Neutrophil (primary cell): ENCODE data around the gene RHBDL1.
A peak's percentile ranks its signal among the peaks of the same experiment; 100 is the strongest.

ENCODE experiments used
- H3K27ac ChIP-seq: fragments of 200-600 bp; sonication (generic); 2 replicates; pipeline ENCODE4 v1.5.1; 2016; ENCODE audit warnings: mild to moderate bottlenecking, moderate library complexity
- H3K27me3 ChIP-seq: fragments of 200-600 bp; sonication (generic); 2 replicates; pipeline ENCODE4 v1.6.0; 2016; ENCODE audit warnings: mild to moderate bottlenecking
- H3K36me3 ChIP-seq: fragments of 200-600 bp; sonication (generic); 2 replicates; pipeline ENCODE4 v1.5.1; 2017
- H3K4me1 ChIP-seq, 2 experiments: fragments of 200-600 bp in 1 of 2; sonication (generic) in 1 of 2; 1 replicate in 1 of 2; 2 replicates in 1 of 2; pipeline versions ENCODE4 v1.5.1 to v1.6.1; 2013 to 2016; ENCODE audit warnings: low read depth in 1 of 2, low read length in 1 of 2, mild to moderate bottlenecking in 1 of 2, moderate library complexity in 1 of 2; ENCODE audit not compliant: control insufficient read depth in 1 of 2, insufficient read depth in 1 of 2
- H3K4me3 ChIP-seq, 2 experiments: fragments of 200-600 bp in 1 of 2; sonication (generic) in 1 of 2; 1 replicate in 1 of 2; 2 replicates in 1 of 2; pipeline ENCODE4 v1.5.1; 2013 to 2016; ENCODE audit warnings: low read depth in 1 of 2, low read length in 1 of 2, mild to moderate bottlenecking in 1 of 2, moderate library complexity in 1 of 2
- H3K9me3 ChIP-seq: fragments of 200-600 bp; sonication (generic); 2 replicates; pipeline ENCODE4 v1.5.1; 2016
- TF ChIP-seq, protein P1 (sequence below): fragments of 200-600 bp; sonication (generic); IDR thresholded peaks from 2 replicates; pipeline ENCODE4 v1.5.1; 2016; ENCODE audit warnings: antibody characterized with exemption

Gene RHBDL1

DNA sequence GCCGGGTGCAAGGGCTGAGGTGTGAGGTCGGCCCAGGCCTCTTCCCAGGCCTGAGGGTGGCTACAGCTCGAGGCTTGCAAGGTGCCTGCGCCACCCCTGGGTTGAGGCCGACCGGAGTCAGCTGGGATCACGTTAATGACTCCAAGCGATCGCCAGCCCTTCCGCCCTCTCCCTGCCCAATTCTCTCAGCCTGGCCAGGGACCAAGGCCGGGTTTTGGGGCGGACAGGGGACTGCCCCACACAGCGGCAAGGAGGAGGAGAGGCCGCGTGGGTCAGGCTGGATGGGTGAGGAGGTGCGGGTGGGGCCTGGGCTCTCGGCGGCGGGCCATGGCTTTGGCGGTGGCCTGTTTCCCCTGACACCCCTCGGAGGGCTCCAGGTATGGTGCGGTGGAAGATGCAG lies 17.9 kb downstream of the RHBDL1 start:
- TF ChIP-seq, protein P1, sequence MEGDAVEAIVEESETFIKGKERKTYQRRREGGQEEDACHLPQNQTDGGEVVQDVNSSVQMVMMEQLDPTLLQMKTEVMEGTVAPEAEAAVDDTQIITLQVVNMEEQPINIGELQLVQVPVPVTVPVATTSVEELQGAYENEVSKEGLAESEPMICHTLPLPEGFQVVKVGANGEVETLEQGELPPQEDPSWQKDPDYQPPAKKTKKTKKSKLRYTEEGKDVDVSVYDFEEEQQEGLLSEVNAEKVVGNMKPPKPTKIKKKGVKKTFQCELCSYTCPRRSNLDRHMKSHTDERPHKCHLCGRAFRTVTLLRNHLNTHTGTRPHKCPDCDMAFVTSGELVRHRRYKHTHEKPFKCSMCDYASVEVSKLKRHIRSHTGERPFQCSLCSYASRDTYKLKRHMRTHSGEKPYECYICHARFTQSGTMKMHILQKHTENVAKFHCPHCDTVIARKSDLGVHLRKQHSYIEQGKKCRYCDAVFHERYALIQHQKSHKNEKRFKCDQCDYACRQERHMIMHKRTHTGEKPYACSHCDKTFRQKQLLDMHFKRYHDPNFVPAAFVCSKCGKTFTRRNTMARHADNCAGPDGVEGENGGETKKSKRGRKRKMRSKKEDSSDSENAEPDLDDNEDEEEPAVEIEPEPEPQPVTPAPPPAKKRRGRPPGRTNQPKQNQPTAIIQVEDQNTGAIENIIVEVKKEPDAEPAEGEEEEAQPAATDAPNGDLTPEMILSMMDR, result no peak

DNA sequence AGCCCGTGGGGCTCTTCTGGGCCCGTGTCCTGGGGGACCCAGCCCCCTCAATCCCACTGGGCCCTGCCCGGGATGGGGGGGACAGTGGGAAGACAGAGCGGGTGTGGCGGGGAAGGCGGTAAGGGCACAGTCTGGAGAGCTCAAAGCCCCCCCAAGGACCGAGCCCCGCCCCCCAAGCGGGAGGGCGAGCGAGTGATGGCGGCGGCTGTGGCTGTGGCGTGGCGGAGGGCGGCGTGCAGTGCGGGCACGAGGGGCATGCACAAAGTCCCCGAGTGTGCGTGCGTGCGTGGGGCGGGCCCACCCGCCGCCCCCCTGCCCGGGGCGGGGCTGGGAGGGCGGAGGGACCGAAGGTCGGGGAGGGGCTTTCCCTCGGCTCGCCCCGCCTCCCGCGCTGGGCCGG lies 18.3 kb downstream of the RHBDL1 start:
- Histone ChIP-seq H3K36me3 (no peaks in the 10 kb centered on the region), H3K27me3 (peaks cover 82% of the 10 kb centered on the region), H3K9me3 (no peaks in the 10 kb centered on the region), H3K4me3 (no peak overlapping the region), H3K4me1 (peaks cover 18 to 31% of the 10 kb centered on the region in 2 experiments), H3K27ac (no peak overlapping the region)
- TF ChIP-seq, protein P1, result no peak

More for the DNA sequence above, 17.9 kb downstream of the RHBDL1 start:
- H3K36me3 ChIP-seq, result no peaks in the 10 kb centered on the region
- H3K9me3 ChIP-seq, result no peaks in the 10 kb centered on the region
- no peak overlapping the region for H3K27ac ChIP-seq
- peaks cover 18 to 31% of the 10 kb centered on the region in 2 experiments for H3K4me1 ChIP-seq
- H3K4me3 ChIP-seq, result no peak overlapping the region
- peaks cover 78% of the 10 kb centered on the region for H3K27me3 ChIP-seq

DNA sequence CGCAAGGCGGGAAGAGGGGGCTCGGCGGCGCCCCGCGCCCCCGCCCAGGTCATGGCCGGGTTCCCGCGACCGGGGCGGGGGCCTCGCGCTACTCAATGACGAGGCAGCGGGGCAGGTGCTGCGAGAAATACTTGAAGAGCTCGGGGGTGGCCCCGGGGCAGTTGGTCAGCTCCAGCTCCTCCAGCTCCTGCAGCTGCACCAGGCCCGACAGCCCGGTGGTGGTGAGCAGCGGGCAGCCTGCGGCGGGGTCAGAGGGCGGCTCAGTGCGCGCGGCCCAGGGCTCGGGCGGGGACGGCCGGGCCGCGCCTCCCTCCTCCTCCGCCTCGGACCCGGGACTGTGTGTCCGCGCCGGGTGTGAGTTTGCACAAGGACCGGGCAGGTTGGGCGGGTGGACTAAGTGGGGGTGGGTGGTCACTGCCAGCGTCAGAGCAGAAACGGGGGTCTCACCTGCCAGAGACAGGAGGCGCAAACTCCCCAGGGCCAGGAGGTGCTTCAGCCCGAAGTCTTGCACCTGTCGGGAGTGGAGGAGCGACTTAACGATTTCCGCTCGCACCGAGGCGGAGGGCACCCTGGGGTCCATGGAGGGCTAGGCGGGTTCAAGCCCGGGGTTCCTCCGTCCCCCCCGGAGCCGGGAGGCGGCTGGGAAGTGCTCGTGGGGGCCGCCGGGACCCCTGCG lies 18.9 kb downstream of the RHBDL1 start:
- Histone ChIP-seq H3K4me1 (peaks cover 15 to 30% of the 10 kb centered on the region in 2 experiments), H3K27me3 (peaks cover 88% of the 10 kb centered on the region), H3K36me3 (no peaks in the 10 kb centered on the region), H3K27ac (no peak overlapping the region), H3K9me3 (no peaks in the 10 kb centered on the region), H3K4me3 (peak overlapping the region in 1 of 2 experiments; percentile 18)
- TF ChIP-seq, protein P1, result no peak

DNA sequence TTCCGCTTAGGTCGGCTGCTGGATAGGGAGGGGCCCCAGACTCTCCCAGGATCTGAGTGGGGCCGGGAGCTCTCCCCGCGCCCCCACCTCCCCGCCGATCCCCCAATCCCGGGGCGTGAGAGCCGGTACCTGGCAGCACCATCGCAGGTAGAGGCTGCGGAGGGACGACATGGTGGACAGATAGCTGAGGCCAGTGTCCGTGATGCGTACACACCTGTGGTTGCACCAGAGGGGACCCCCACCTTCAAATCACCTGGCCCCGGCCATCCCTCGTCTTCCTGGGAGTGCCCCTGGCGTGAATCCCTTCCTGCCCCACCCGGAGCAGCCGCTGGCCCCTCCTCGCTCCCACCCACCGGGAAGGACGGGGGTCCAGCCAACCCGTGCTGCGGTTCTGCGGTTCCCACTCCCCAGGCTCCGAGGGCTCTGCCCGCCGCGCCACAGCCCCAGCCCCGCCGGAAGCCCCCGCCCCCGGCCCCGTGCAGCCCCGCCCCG lies 19.4 kb downstream of the RHBDL1 start:
- Histone ChIP-seq H3K9me3 (no peaks in the 10 kb centered on the region), H3K27ac (no peak overlapping the region), H3K36me3 (no peaks in the 10 kb centered on the region), H3K4me1 (peaks cover 9 to 25% of the 10 kb centered on the region in 2 experiments), H3K4me3 (peak overlapping the region in 1 of 2 experiments; percentile 18), H3K27me3 (peaks cover 93% of the 10 kb centered on the region)
- TF ChIP-seq, protein P1, result no peak

DNA sequence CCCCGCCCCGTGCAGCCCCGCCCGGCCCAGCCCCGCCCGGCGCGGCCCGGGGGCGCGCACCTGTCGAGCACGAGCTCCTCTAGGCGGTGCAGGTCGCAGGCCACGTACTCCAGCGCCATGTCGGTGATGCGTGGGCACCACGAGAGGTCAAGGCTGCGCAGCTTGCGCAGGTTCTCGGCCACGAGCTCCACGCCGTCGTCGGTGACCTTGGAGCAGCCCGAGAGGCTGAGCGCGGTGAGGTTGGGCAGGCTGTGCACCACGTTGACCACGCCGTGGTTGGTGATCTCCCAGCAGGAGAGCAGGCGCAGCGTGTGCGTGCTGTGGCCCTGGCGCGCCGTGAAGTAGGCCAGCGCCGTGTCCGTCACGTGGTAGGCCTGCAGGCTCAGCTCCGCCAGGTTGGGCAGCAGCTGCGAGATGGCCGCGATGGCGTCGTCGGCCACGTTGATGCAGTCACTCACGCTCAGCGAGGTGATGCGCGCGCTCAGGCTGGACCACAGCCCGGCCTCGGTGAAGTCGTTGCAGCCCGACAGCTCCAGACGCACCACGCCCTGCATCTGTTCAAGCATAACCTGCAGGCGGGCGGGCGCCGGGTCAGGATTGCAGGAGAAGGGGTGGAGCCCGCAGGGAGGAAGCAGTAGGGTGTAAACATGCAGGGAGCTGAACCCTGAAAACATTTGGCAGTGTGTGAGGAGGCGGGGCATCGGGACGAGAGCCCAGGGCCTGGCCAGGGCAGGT lies 20.1 kb downstream of the RHBDL1 start:
- H3K36me3 ChIP-seq, result no peaks in the 10 kb centered on the region
- H3K27ac ChIP-seq, result no peak overlapping the region
- peaks cover 8 to 21% of the 10 kb centered on the region in 2 experiments for H3K4me1 ChIP-seq
- TF ChIP-seq, protein P1, result no peak
- H3K9me3 ChIP-seq, result no peaks in the 10 kb centered on the region
- peaks cover 100% of the 10 kb centered on the region for H3K27me3 ChIP-seq
- H3K4me3 ChIP-seq, result peak overlapping the region; percentile 53 to 60
